ENCODE measurements around the gene PCSK7.

GRCh38 chr11:117202386-117203068 is 29.3 kb downstream of the PCSK7 start:
- TF ChIP-seq RXRA (IDR thresholded peaks at IDR 0.05) (no peak), TAF1 (conservative IDR thresholded peaks at IDR 0.05) (no peak), CTCF (IDR thresholded peaks at IDR 0.05; ENCODE audit: low read depth, low read length, missing input control) (no peak), GABPA (IDR thresholded peaks at IDR 0.05 in 1 of 2, conservative IDR thresholded peaks at IDR 0.05 in 1 of 2) (no peak), FOXA1 (IDR thresholded peaks at IDR 0.05) (no peak), HNF4G (IDR thresholded peaks at IDR 0.05) (no peak)
- TF ChIP-seq, protein P1, sequence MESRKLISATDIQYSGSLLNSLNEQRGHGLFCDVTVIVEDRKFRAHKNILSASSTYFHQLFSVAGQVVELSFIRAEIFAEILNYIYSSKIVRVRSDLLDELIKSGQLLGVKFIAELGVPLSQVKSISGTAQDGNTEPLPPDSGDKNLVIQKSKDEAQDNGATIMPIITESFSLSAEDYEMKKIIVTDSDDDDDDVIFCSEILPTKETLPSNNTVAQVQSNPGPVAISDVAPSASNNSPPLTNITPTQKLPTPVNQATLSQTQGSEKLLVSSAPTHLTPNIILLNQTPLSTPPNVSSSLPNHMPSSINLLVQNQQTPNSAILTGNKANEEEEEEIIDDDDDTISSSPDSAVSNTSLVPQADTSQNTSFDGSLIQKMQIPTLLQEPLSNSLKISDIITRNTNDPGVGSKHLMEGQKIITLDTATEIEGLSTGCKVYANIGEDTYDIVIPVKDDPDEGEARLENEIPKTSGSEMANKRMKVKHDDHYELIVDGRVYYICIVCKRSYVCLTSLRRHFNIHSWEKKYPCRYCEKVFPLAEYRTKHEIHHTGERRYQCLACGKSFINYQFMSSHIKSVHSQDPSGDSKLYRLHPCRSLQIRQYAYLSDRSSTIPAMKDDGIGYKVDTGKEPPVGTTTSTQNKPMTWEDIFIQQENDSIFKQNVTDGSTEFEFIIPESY (IDR thresholded peaks at IDR 0.05), result no peak
- TF ChIP-seq, protein P2, sequence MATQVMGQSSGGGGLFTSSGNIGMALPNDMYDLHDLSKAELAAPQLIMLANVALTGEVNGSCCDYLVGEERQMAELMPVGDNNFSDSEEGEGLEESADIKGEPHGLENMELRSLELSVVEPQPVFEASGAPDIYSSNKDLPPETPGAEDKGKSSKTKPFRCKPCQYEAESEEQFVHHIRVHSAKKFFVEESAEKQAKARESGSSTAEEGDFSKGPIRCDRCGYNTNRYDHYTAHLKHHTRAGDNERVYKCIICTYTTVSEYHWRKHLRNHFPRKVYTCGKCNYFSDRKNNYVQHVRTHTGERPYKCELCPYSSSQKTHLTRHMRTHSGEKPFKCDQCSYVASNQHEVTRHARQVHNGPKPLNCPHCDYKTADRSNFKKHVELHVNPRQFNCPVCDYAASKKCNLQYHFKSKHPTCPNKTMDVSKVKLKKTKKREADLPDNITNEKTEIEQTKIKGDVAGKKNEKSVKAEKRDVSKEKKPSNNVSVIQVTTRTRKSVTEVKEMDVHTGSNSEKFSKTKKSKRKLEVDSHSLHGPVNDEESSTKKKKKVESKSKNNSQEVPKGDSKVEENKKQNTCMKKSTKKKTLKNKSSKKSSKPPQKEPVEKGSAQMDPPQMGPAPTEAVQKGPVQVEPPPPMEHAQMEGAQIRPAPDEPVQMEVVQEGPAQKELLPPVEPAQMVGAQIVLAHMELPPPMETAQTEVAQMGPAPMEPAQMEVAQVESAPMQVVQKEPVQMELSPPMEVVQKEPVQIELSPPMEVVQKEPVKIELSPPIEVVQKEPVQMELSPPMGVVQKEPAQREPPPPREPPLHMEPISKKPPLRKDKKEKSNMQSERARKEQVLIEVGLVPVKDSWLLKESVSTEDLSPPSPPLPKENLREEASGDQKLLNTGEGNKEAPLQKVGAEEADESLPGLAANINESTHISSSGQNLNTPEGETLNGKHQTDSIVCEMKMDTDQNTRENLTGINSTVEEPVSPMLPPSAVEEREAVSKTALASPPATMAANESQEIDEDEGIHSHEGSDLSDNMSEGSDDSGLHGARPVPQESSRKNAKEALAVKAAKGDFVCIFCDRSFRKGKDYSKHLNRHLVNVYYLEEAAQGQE (IDR thresholded peaks at IDR 0.05), result no peak
